Heart left ventricle (tissue), 13 donors: ENCODE data around the gene IL23R.

Source experiments
- POLR2A ChIP-seq, 2 donors: fragments of 450-650 bp; IDR thresholded peaks; one replicate each; pipeline ENCODE4 v1.6.1; 2017; ENCODE audit warnings: antibody characterized with exemption in 2 of 2, mild to moderate bottlenecking in 2 of 2, moderate library complexity in 2 of 2
- TF ChIP-seq, protein P1 (sequence below), 12 donors: fragments of 200-600 bp; sonication (generic) in 4 of 12; IDR thresholded peaks; one replicate each; pipeline versions ENCODE4 v1.5.0 to v1.8.0; 2018 to 2022; ENCODE audit warnings: antibody characterized with exemption in 12 of 12, mild to moderate bottlenecking in 5 of 12
- donor health status: ischemic (EF 13 %, LVEDD 7.1; RV severe dilation, severe dysfunction).
- donor health status: DM: no; HTN: yes; CAD: no.
- donor health status: DM: no; HTN: no; CAD: no.
- donor health status: ischemic (EF 25% LVEDD 6.9; RV normal size, moderate dysfunction).
- donor health status: ischemic (EF 25% LVEDD 5.7; RV mildly dilated, moderate dysfunction).
- donor health status: ischemic (EF 35%, LVEDD 5.7; RV mildly dilated, moderate dysfunction).
- donor health status: nonischemic (EF 11% LVEDD 7.7; RV severe dilation, severe dysfunction).
- donor health status: DM: yes; HTN: yes; CAD: no.
- donor health status: PGD.
- donor health status: ischemic (EF 29% LVEDD 5.4; RV normal size, mild dysfunction).
- donor health status: nonischemic (EF 23%, LVEDD 6.1; RV moderate dilation, normal function).

DNA sequence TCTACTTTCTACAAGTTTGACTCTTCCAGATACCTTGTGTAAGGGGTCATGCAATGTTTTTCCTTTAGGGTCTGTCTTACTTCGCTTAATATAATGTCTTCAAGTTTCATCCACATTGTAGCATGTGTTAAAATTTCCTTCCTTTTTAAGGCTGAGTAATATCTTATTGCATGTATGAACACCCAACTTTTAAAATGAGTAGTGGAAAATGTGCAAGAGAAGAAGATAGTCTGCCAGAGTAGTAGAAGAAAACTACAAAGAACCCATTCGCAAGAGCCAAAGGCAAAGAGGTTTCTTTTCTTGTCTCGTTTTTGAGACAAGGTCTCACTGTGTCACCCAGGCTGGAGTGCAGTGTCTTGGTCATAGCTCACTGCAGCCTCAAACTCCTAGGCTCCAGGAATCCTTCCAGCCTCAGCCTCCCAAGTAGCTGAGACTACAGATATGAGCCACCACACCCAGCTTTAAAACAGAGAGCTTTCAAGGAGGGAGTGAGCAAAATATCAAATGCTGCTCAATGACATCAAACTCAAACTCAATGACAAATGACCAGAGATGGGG is 9.4 kb downstream of the IL23R start:
- TF ChIP-seq POLR2A (IDR thresholded peaks at IDR 0.05) = no peak
- TF ChIP-seq, protein P1, sequence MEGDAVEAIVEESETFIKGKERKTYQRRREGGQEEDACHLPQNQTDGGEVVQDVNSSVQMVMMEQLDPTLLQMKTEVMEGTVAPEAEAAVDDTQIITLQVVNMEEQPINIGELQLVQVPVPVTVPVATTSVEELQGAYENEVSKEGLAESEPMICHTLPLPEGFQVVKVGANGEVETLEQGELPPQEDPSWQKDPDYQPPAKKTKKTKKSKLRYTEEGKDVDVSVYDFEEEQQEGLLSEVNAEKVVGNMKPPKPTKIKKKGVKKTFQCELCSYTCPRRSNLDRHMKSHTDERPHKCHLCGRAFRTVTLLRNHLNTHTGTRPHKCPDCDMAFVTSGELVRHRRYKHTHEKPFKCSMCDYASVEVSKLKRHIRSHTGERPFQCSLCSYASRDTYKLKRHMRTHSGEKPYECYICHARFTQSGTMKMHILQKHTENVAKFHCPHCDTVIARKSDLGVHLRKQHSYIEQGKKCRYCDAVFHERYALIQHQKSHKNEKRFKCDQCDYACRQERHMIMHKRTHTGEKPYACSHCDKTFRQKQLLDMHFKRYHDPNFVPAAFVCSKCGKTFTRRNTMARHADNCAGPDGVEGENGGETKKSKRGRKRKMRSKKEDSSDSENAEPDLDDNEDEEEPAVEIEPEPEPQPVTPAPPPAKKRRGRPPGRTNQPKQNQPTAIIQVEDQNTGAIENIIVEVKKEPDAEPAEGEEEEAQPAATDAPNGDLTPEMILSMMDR (IDR thresholded peaks at IDR 0.05) = no peak
